ENCODE results near the gene C11orf91.
A peak's percentile ranks its signal among the peaks of the same experiment; 100 is the strongest.

The C11orf91 gene

GRCh38 chr11:33687733-33688479, 12.7 kb downstream of the C11orf91 start:
- H3K4me2 ChIP-seq (ENCODE audit: insufficient read depth, low read length) = no peak overlapping the region
- H2AFZ ChIP-seq (ENCODE audit: low read depth, low read length) = no peak overlapping the region
- ATAC-seq (ENCODE audit: insufficient read depth, low read depth) = peak; percentile 44; the same call in 1 of the 3 replicates
- no peaks in the 10 kb centered on the region for H3K36me3 ChIP-seq (ENCODE audit: insufficient read depth, low read length)
- H3K9me3 ChIP-seq (ENCODE audit: insufficient read depth, low read length, severe bottlenecking) = no peaks in the 10 kb centered on the region
- H3K4me3 ChIP-seq (ENCODE audit: low read depth in 1 of 2, low read length in 2 of 2) = no peak overlapping the region
- DNase-seq = peak; percentile 36
- no peak overlapping the region for H3K9ac ChIP-seq (ENCODE audit: low read depth, low read length)
- peaks cover 1% of the 10 kb centered on the region for H3K27me3 ChIP-seq (ENCODE audit: insufficient read depth, low read length, poor library complexity)
- no peak for TF ChIP-seq EZH2 (IDR thresholded peaks at IDR 0.05; ENCODE audit: borderline replicate concordance, low read depth, low read length, severe bottlenecking)
- peak; percentile 72 for TF ChIP-seq CTCF (IDR thresholded peaks at IDR 0.05; ENCODE audit: borderline replicate concordance, extremely low read depth, low read length, poor library complexity, severe bottlenecking)
- H3K27ac ChIP-seq (ENCODE audit: low read length) = no peak overlapping the region
- no peaks in the 10 kb centered on the region for H3K79me2 ChIP-seq (ENCODE audit: insufficient read depth, low read length)
- H4K20me1 ChIP-seq (ENCODE audit: insufficient read depth, low read length) = no peaks in the 10 kb centered on the region
- H3K4me1 ChIP-seq (ENCODE audit: insufficient read depth, low read length) = no peaks in the 10 kb centered on the region

GRCh38 chr11:33685082-33685481, 15.5 kb downstream of the C11orf91 start:
- no peaks in the 10 kb centered on the region for H3K79me2 ChIP-seq (ENCODE audit: insufficient read depth, low read length)
- H3K27ac ChIP-seq (ENCODE audit: low read length) = no peak overlapping the region
- H3K4me1 ChIP-seq (ENCODE audit: insufficient read depth, low read length) = no peaks in the 10 kb centered on the region

GRCh38 chr11:33684003-33684706, 16.5 kb downstream of the C11orf91 start:
- Histone ChIP-seq H3K27ac (ENCODE audit: low read length) (no peak overlapping the region), H3K36me3 (ENCODE audit: insufficient read depth, low read length) (no peaks in the 10 kb centered on the region), H2AFZ (ENCODE audit: low read depth, low read length) (no peak overlapping the region), H3K9me3 (ENCODE audit: insufficient read depth, low read length, severe bottlenecking) (no peaks in the 10 kb centered on the region), H3K4me2 (ENCODE audit: insufficient read depth, low read length) (no peak overlapping the region), H3K79me2 (ENCODE audit: insufficient read depth, low read length) (no peaks in the 10 kb centered on the region), H3K27me3 (ENCODE audit: insufficient read depth, low read length, poor library complexity) (no peaks in the 10 kb centered on the region), H3K4me3 (ENCODE audit: low read depth in 1 of 2, low read length in 2 of 2) (no peak overlapping the region), H3K9ac (ENCODE audit: low read depth, low read length) (no peak overlapping the region), H3K4me1 (ENCODE audit: insufficient read depth, low read length) (no peaks in the 10 kb centered on the region), H4K20me1 (ENCODE audit: insufficient read depth, low read length) (no peaks in the 10 kb centered on the region)
- ATAC-seq (ENCODE audit: insufficient read depth, low read depth) (no peak), DNase-seq (no peak)
- TF ChIP-seq CTCF (IDR thresholded peaks at IDR 0.05; ENCODE audit: borderline replicate concordance, extremely low read depth, low read length, poor library complexity, severe bottlenecking) (no peak), EZH2 (IDR thresholded peaks at IDR 0.05; ENCODE audit: borderline replicate concordance, low read depth, low read length, severe bottlenecking) (no peak)

More at GRCh38 chr11:33685082-33685481, 15.5 kb downstream of the C11orf91 start:
- Histone ChIP-seq H3K4me2 (ENCODE audit: insufficient read depth, low read length) (no peak overlapping the region), H3K36me3 (ENCODE audit: insufficient read depth, low read length) (no peaks in the 10 kb centered on the region), H4K20me1 (ENCODE audit: insufficient read depth, low read length) (no peaks in the 10 kb centered on the region), H3K27me3 (ENCODE audit: insufficient read depth, low read length, poor library complexity) (no peaks in the 10 kb centered on the region), H3K9ac (ENCODE audit: low read depth, low read length) (no peak overlapping the region), H3K9me3 (ENCODE audit: insufficient read depth, low read length, severe bottlenecking) (no peaks in the 10 kb centered on the region), H2AFZ (ENCODE audit: low read depth, low read length) (no peak overlapping the region), H3K4me3 (ENCODE audit: low read depth in 1 of 2, low read length in 2 of 2) (no peak overlapping the region)
- ATAC-seq (ENCODE audit: insufficient read depth, low read depth) = no peak
- DNase-seq = no peak
- TF ChIP-seq CTCF (IDR thresholded peaks at IDR 0.05; ENCODE audit: borderline replicate concordance, extremely low read depth, low read length, poor library complexity, severe bottlenecking) (no peak), EZH2 (IDR thresholded peaks at IDR 0.05; ENCODE audit: borderline replicate concordance, low read depth, low read length, severe bottlenecking) (no peak)

All from DND-41 (cell line).